Ovary (tissue), 3 donors: ENCODE measurements around the gene LTN1.

Source experiments
- EP300 ChIP-seq: sonication (generic); formaldehyde crosslinking; IDR thresholded peaks from one replicate; pipeline ENCODE4 v1.6.1; 2017; ENCODE audit warnings: antibody characterized with exemption
- POLR2A ChIP-seq: fragments of 450-650 bp; IDR thresholded peaks from one replicate; pipeline ENCODE4 v1.6.1; 2017; ENCODE audit warnings: antibody characterized with exemption, mild to moderate bottlenecking, moderate library complexity
- TF ChIP-seq, protein P1 (sequence below), 3 donors: fragments of 450-650 bp in 2 of 3; fragments of 200-600 bp in 1 of 3; IDR thresholded peaks; one replicate each; pipeline versions ENCODE4 v1.5.1 to v1.8.0; 2016 to 2022; ENCODE audit warnings: antibody characterized with exemption in 3 of 3, mild to moderate bottlenecking in 1 of 3
- donor health status: DM: no; HTN: no; CAD: no.

DNA sequence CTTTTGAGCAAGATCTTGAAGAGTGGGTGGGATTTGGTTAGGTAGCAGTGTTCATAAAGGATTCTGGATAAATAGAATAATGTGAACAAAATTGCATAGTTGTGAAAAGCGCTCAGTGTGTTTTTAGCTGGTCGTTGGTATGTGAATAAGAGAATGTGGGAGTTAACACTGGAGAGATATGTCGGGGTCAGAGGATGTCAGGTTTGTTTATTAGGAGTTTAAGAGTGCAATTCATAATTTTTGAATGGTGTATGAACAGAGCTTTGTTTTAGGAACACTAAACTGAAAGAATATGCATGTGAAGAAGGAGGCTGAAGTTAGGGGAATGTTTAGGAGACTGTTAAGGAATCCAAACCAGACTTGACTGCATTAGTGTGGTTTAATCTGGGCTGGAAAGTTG is 41.2 kb upstream of the LTN1 start:
- TF ChIP-seq, protein P1, sequence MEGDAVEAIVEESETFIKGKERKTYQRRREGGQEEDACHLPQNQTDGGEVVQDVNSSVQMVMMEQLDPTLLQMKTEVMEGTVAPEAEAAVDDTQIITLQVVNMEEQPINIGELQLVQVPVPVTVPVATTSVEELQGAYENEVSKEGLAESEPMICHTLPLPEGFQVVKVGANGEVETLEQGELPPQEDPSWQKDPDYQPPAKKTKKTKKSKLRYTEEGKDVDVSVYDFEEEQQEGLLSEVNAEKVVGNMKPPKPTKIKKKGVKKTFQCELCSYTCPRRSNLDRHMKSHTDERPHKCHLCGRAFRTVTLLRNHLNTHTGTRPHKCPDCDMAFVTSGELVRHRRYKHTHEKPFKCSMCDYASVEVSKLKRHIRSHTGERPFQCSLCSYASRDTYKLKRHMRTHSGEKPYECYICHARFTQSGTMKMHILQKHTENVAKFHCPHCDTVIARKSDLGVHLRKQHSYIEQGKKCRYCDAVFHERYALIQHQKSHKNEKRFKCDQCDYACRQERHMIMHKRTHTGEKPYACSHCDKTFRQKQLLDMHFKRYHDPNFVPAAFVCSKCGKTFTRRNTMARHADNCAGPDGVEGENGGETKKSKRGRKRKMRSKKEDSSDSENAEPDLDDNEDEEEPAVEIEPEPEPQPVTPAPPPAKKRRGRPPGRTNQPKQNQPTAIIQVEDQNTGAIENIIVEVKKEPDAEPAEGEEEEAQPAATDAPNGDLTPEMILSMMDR (IDR thresholded peaks at IDR 0.05) = no peak
- TF ChIP-seq POLR2A (no peak), EP300 (no peak)
